Keratinocyte (primary cell): Measurements from ENCODE around the gene ARHGEF37. TPM values are rescaled to one million over a fixed set of nuclear protein-coding genes. Genes with fewer than 3 reads are reported as not detected.

ENCODE experiments used
- DNase-seq: peaks from one replicate; pipeline ENCODE4 v3.0.0-alpha.2; 2011; ENCODE audit warnings: low read depth, missing footprints, low spot score
- FAIRE-seq: peaks from 2 replicates; lab custom pipeline; 2011; peaks lifted over from hg19 to GRCh38; lab: Jason Lieb, UNC
- H2AFZ ChIP-seq: 2 replicates; pipeline ENCODE4 v1.6.0; 2012; ENCODE audit warnings: low read length, control low read depth, inconsistent platforms; ENCODE audit not compliant: control insufficient read depth
- H3K27ac ChIP-seq: 2 replicates; pipeline ENCODE4 v1.5.1; 2011; ENCODE audit warnings: low read length; ENCODE audit not compliant: control insufficient read depth, insufficient read depth
- H3K27me3 ChIP-seq: 3 replicates; pipeline ENCODE4 v1.6.0; 2011; ENCODE audit warnings: low read length; ENCODE audit not compliant: control insufficient read depth, insufficient read depth; ENCODE audit errors: extremely low read depth
- H3K36me3 ChIP-seq, 2 experiments: 2 replicates in 1 of 2; 3 replicates in 1 of 2; pipeline ENCODE4 v1.5.1; 2011; ENCODE audit warnings: low read length in 2 of 2, mild to moderate bottlenecking in 1 of 2; ENCODE audit not compliant: control insufficient read depth in 2 of 2, insufficient read depth in 2 of 2; ENCODE audit errors: extremely low read depth in 1 of 2
- H3K4me1 ChIP-seq: 3 replicates; pipeline ENCODE4 v1.5.1; 2011; ENCODE audit warnings: low read length; ENCODE audit not compliant: control insufficient read depth, insufficient read depth; ENCODE audit errors: extremely low read depth
- H3K4me2 ChIP-seq: 3 replicates; pipeline ENCODE4 v1.6.0; 2011; ENCODE audit warnings: low read depth, low read length; ENCODE audit not compliant: control insufficient read depth, insufficient read depth; ENCODE audit errors: extremely low read depth
- H3K4me3 ChIP-seq, 3 experiments: fragments of 200-600 bp in 1 of 3; sonication (generic) in 1 of 3; 2 replicates in 2 of 3; 3 replicates in 1 of 3; pipeline ENCODE4 v1.5.1; 2011 to 2016; ENCODE audit warnings: low read length in 3 of 3, mild to moderate bottlenecking in 3 of 3, control low read depth in 2 of 3, inconsistent platforms in 1 of 3, low read depth in 1 of 3, mixed read lengths in 1 of 3, mixed run types in 1 of 3, moderate library complexity in 1 of 3; ENCODE audit not compliant: control insufficient read depth in 2 of 3, insufficient read depth in 2 of 3; ENCODE audit errors: extremely low read depth in 1 of 3
- H3K79me2 ChIP-seq: 2 replicates; pipeline ENCODE4 v1.6.0; 2012; ENCODE audit warnings: low read length; ENCODE audit not compliant: control insufficient read depth, insufficient read depth
- H3K9ac ChIP-seq: 3 replicates; pipeline ENCODE4 v1.6.0; 2011; ENCODE audit warnings: low read length; ENCODE audit not compliant: control insufficient read depth, insufficient read depth; ENCODE audit errors: extremely low read depth
- H3K9me1 ChIP-seq: 3 replicates; pipeline ENCODE4 v1.6.0; 2011; ENCODE audit warnings: low read length; ENCODE audit not compliant: control insufficient read depth, insufficient read depth; ENCODE audit errors: extremely low read depth
- H3K9me3 ChIP-seq: 2 replicates; pipeline ENCODE4 v1.5.1; 2012; ENCODE audit warnings: low read depth, low read length; ENCODE audit not compliant: control insufficient read depth
- H4K20me1 ChIP-seq: 3 replicates; pipeline ENCODE4 v1.6.0; 2011; ENCODE audit warnings: low read length; ENCODE audit not compliant: control insufficient read depth, insufficient read depth; ENCODE audit errors: extremely low read depth
- CTCF ChIP-seq, 3 experiments: IDR thresholded peaks in 1 of 3; conservative IDR thresholded peaks in 1 of 3; optimal IDR thresholded peaks in 1 of 3; 2 replicates in 2 of 3; 3 replicates in 1 of 3; pipeline versions ENCODE3 to v1.5.1; 2011; ENCODE audit warnings: low read length in 3 of 3, mild to moderate bottlenecking in 3 of 3, moderate library complexity in 2 of 3, control low read depth in 1 of 3, inconsistent platforms in 1 of 3; ENCODE audit not compliant: insufficient read depth in 2 of 3; ENCODE audit errors: extremely low read depth in 1 of 3
- EZH2 ChIP-seq: IDR thresholded peaks from one replicate; pipeline ENCODE4 v1.6.1; 2012; ENCODE audit warnings: inconsistent platforms, mild to moderate bottlenecking, low read length, moderate library complexity
- dilution Hi-C: fragments of 300-500 bp; cut with MboI; formaldehyde crosslinking; loops from one replicate; pipeline ENCODE4 v1.7.0; 2020; ENCODE audit warnings: low sequenced_read_pairs; ENCODE audit not compliant: extremely low pct_ligation_motif_present
- polyA plus RNA-seq, 5 experiments: library from polyadenylated mRNA; depleted of rRNA in 3 of 5; stranded (reverse) in 3 of 5; stranded (forward) in 1 of 5; unstranded in 1 of 5; fragments of >200 nt; gene quantifications; 1 replicate in 1 of 5; 2 replicates in 3 of 5; 3 replicates in 1 of 5; pipeline versions ENCODE4 v1.2.1 to v1.2.3, GENCODE V29; 2011 to 2012; ENCODE audit warnings: missing spikeins in 2 of 5, low read depth in 1 of 5, low replicate concordance in 1 of 5

Gene ARHGEF37
- polyA plus RNA-seq, 1 donor (not counting 4 experiments of a cell fraction or from before 2014, with no cell fraction given) = 8.7 TPM

GRCh38 chr5:149599375-149599774 lies 18.1 kb downstream of the ARHGEF37 start:
- Histone ChIP-seq H3K79me2 (no peaks in the 10 kb centered on the region), H3K9me3 (no peaks in the 10 kb centered on the region), H3K4me1 (peaks cover 19% of the 10 kb centered on the region), H3K27ac (no peak overlapping the region), H3K27me3 (no peaks in the 10 kb centered on the region), H3K36me3 (peaks cover 0 to 8% of the 10 kb centered on the region in 2 experiments), H2AFZ (no peak overlapping the region), H3K4me3 (no peak overlapping the region), H3K9me1 (no peaks in the 10 kb centered on the region), H3K4me2 (no peak overlapping the region), H3K9ac (no peak overlapping the region), H4K20me1 (no peaks in the 10 kb centered on the region)
- dilution Hi-C loops = no loop called here
- TF ChIP-seq EZH2 (no peak), CTCF (optimal IDR thresholded peaks at IDR 0.05 in 1 of 3, IDR thresholded peaks at IDR 0.05 in 1 of 3, conservative IDR thresholded peaks at IDR 0.05 in 1 of 3; ENCODE audit: extremely low read depth in 1 of 3, insufficient read depth in 2 of 3, low read length in 3 of 3) (no peak)
- DNase-seq = no peak
- no peak for FAIRE-seq

DNA sequence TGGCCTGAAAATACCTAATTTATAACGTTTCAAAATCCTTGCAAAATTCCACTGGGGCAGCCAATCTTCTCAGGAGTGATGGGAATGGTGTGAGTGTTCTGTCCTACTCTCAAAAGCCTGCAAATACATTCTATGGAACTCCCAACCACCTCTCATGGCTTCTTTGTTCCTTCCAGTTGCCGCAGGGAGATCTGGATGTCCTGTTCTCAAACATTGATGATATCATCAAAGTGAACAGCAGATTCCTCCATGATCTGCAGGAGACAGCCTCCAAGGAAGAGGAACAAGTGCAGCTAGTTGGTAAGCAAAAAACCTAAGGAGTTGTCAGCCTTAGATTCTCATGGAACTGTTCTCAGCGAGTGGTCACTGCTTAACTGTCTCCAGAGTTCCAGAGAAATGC lies 19.6 kb downstream of the ARHGEF37 start:
- Histone ChIP-seq H3K27ac (no peak overlapping the region), H2AFZ (no peak overlapping the region), H3K9me3 (no peaks in the 10 kb centered on the region), H3K27me3 (no peaks in the 10 kb centered on the region), H3K4me3 (no peak overlapping the region), H3K4me2 (no peak overlapping the region), H4K20me1 (no peaks in the 10 kb centered on the region), H3K36me3 (peaks cover 0 to 8% of the 10 kb centered on the region in 2 experiments), H3K79me2 (no peaks in the 10 kb centered on the region), H3K9ac (no peak overlapping the region), H3K4me1 (peaks cover 20% of the 10 kb centered on the region), H3K9me1 (no peaks in the 10 kb centered on the region)
- FAIRE-seq = no peak
- dilution Hi-C loops = no loop called here
- no peak for DNase-seq
- TF ChIP-seq CTCF (optimal IDR thresholded peaks at IDR 0.05 in 1 of 3, IDR thresholded peaks at IDR 0.05 in 1 of 3, conservative IDR thresholded peaks at IDR 0.05 in 1 of 3; ENCODE audit: extremely low read depth in 1 of 3, insufficient read depth in 2 of 3, low read length in 3 of 3) (no peak), EZH2 (no peak)
